IMR-90 (cell line): Measurements from ENCODE around the gene SLC4A9. TPM values are rescaled to one million over a fixed set of nuclear protein-coding genes. Genes with fewer than 3 reads are reported as not detected.

Experiments
- ELK1 ChIP-seq: fragments of 150-350 bp; IDR thresholded peaks from 2 replicates; pipeline ENCODE4 v1.6.1; 2016; ENCODE audit warnings: low read depth, mild to moderate bottlenecking, low read length, moderate library complexity, borderline replicate concordance
- polyA plus RNA-seq, 3 experiments: library from polyadenylated mRNA; depleted of rRNA; stranded (reverse); fragments of >200 nt; gene quantifications; 2 replicates each; pipeline ENCODE4 v1.2.3, GENCODE V29; 2012; ENCODE audit warnings: low replicate concordance in 1 of 3
- total RNA-seq: library from RNA; depleted of rRNA; stranded (reverse); fragments of >200 nt; gene quantifications from 2 replicates; pipeline ENCODE4 v1.2.3, GENCODE V29; 2012

Gene SLC4A9
- total and polyA plus RNA-seq, 2 of the 4 experiments (the other 2 are of a cell fraction), result not detected

- no peak for TF ChIP-seq ELK1
These were observed 41.6 kb downstream of the SLC4A9 start, which contains the start of gene ANKHD1 (continued) for GRCh38 chr5:140401362-140402257.
